ENCODE data around the gene SHROOM3.
A peak's percentile ranks its signal among the peaks of the same experiment; 100 is the strongest.

SHROOM3 gene

GRCh38 chr4:76658231-76659102, 223.4 kb downstream of the SHROOM3 start:
- Histone ChIP-seq H3K27ac (ENCODE audit: low read depth in 2 of 2, low read length in 2 of 2) (no peak overlapping the region), H3K9me3 (ENCODE audit: control insufficient read depth in 2 of 2, low read length in 2 of 2) (no peaks in the 10 kb centered on the region), H3K4me3 (ENCODE audit: low read length in 2 of 2) (no peak overlapping the region), H3K27me3 (ENCODE audit: control insufficient read depth in 2 of 2, insufficient read depth in 2 of 2, low read length in 2 of 2) (no peaks in the 10 kb centered on the region), H3K9ac (ENCODE audit: low read depth in 1 of 2, low read length in 2 of 2) (no peak overlapping the region), H3K36me3 (ENCODE audit: control insufficient read depth in 2 of 2, insufficient read depth in 2 of 2, low read length in 2 of 2) (no peaks in the 10 kb centered on the region), H3K4me1 (ENCODE audit: control insufficient read depth in 2 of 2, insufficient read depth in 2 of 2, low read length in 2 of 2) (peaks cover 2 to 5% of the 10 kb centered on the region in 2 donors)

DNA sequence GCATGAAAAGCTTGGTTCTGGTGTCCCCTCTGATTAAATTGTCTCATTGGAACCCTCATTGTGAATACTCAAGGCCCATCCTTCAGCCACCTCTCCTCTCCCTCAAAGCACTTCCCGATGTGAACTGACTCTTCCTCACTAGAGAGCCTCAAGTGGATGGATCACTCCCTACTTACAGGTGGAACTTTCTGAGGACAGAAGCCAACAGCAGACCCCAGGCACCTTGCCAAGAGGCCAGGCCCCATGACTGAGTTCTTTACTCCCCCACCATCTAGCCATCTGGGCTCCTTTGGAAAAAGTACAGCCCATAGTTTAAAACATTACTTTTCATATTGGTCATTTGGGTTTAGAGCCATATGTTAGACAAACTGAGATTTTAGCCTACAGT, 224.1 kb downstream of the SHROOM3 start:
- H3K36me3 ChIP-seq (ENCODE audit: control insufficient read depth in 2 of 2, insufficient read depth in 2 of 2, low read length in 2 of 2): no peaks in the 10 kb centered on the region
- peaks cover 8 to 10% of the 10 kb centered on the region in 2 donors for H3K4me1 ChIP-seq (ENCODE audit: control insufficient read depth in 2 of 2, insufficient read depth in 2 of 2, low read length in 2 of 2)
- no peak overlapping the region for H3K9ac ChIP-seq (ENCODE audit: low read depth in 1 of 2, low read length in 2 of 2)
- H3K4me3 ChIP-seq (ENCODE audit: low read length in 2 of 2): no peak overlapping the region
- H3K9me3 ChIP-seq (ENCODE audit: control insufficient read depth in 2 of 2, low read length in 2 of 2): no peaks in the 10 kb centered on the region
- no peaks in the 10 kb centered on the region for H3K27me3 ChIP-seq (ENCODE audit: control insufficient read depth in 2 of 2, insufficient read depth in 2 of 2, low read length in 2 of 2)
- H3K27ac ChIP-seq (ENCODE audit: low read depth in 2 of 2, low read length in 2 of 2): no peak overlapping the region

DNA sequence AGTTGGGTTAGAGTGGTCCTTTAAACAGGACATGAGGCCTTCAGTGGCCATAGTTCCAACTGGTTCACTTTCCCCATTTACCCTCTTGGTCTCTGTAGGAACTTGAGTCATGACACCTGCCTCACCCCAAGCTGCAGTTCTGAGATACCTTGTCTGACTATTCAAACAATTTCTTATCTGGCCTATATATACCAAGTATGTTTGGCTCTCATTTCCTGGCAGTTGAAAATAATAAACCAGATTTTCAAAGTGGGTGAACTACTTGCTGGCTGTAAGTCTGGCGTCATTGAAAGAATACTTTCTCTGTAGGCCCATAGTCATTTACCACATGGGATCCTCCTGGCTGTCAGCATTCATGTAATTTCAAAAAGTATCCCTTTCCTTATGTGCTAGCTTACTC, 228.8 kb downstream of the SHROOM3 start:
- Histone ChIP-seq H3K4me1 (ENCODE audit: control insufficient read depth in 2 of 2, insufficient read depth in 2 of 2, low read length in 2 of 2) (peaks cover 32 to 40% of the 10 kb centered on the region in 2 donors), H3K27me3 (ENCODE audit: control insufficient read depth in 2 of 2, insufficient read depth in 2 of 2, low read length in 2 of 2) (no peaks in the 10 kb centered on the region), H3K9me3 (ENCODE audit: control insufficient read depth in 2 of 2, low read length in 2 of 2) (no peaks in the 10 kb centered on the region), H3K36me3 (ENCODE audit: control insufficient read depth in 2 of 2, insufficient read depth in 2 of 2, low read length in 2 of 2) (no peaks in the 10 kb centered on the region), H3K4me3 (ENCODE audit: low read length in 2 of 2) (no peak overlapping the region), H3K9ac (ENCODE audit: low read depth in 1 of 2, low read length in 2 of 2) (peak overlapping the region in 1 of 2 donors; percentile 50), H3K27ac (ENCODE audit: low read depth in 2 of 2, low read length in 2 of 2) (peak overlapping the region; percentile 86 to 92)

DNA sequence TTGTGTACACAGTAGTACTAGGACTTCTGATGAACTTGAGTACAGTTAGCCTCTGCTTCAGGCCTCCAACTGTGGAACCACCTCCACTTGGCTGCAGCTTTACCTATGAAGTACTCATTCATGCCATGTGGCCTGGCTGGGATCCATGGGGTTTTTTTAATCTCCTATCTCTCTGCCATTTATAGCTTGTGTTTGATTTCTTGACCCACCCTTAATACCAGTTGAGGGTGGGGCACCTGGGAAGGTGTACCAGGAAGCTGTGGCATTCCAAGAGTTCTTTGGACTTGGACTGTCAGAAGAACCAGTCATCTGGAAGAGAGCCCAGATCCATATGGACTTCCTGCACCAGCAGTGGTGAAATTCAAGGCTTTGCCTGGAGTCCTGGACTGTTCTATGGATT, 230.1 kb downstream of the SHROOM3 start:
- Histone ChIP-seq H3K27me3 (ENCODE audit: control insufficient read depth in 2 of 2, insufficient read depth in 2 of 2, low read length in 2 of 2) (no peaks in the 10 kb centered on the region), H3K9ac (ENCODE audit: low read depth in 1 of 2, low read length in 2 of 2) (peak overlapping the region in 1 of 2 donors; percentile 57), H3K4me1 (ENCODE audit: control insufficient read depth in 2 of 2, insufficient read depth in 2 of 2, low read length in 2 of 2) (peaks cover 32 to 40% of the 10 kb centered on the region in 2 donors), H3K27ac (ENCODE audit: low read depth in 2 of 2, low read length in 2 of 2) (peak overlapping the region; percentile 86 to 92), H3K4me3 (ENCODE audit: low read length in 2 of 2) (no peak overlapping the region), H3K9me3 (ENCODE audit: control insufficient read depth in 2 of 2, low read length in 2 of 2) (no peaks in the 10 kb centered on the region), H3K36me3 (ENCODE audit: control insufficient read depth in 2 of 2, insufficient read depth in 2 of 2, low read length in 2 of 2) (no peaks in the 10 kb centered on the region)

GRCh38 chr4:76665721-76666120, 230.7 kb downstream of the SHROOM3 start:
- H3K4me1 ChIP-seq (ENCODE audit: control insufficient read depth in 2 of 2, insufficient read depth in 2 of 2, low read length in 2 of 2): peaks cover 32 to 40% of the 10 kb centered on the region in 2 donors
- no peaks in the 10 kb centered on the region for H3K36me3 ChIP-seq (ENCODE audit: control insufficient read depth in 2 of 2, insufficient read depth in 2 of 2, low read length in 2 of 2)
- H3K27me3 ChIP-seq (ENCODE audit: control insufficient read depth in 2 of 2, insufficient read depth in 2 of 2, low read length in 2 of 2): no peaks in the 10 kb centered on the region
- peak overlapping the region; percentile 42 to 57 for H3K9ac ChIP-seq (ENCODE audit: low read depth in 1 of 2, low read length in 2 of 2)
- no peaks in the 10 kb centered on the region for H3K9me3 ChIP-seq (ENCODE audit: control insufficient read depth in 2 of 2, low read length in 2 of 2)
- peak overlapping the region; percentile 86 to 92 for H3K27ac ChIP-seq (ENCODE audit: low read depth in 2 of 2, low read length in 2 of 2)
- H3K4me3 ChIP-seq (ENCODE audit: low read length in 2 of 2): no peak overlapping the region

DNA sequence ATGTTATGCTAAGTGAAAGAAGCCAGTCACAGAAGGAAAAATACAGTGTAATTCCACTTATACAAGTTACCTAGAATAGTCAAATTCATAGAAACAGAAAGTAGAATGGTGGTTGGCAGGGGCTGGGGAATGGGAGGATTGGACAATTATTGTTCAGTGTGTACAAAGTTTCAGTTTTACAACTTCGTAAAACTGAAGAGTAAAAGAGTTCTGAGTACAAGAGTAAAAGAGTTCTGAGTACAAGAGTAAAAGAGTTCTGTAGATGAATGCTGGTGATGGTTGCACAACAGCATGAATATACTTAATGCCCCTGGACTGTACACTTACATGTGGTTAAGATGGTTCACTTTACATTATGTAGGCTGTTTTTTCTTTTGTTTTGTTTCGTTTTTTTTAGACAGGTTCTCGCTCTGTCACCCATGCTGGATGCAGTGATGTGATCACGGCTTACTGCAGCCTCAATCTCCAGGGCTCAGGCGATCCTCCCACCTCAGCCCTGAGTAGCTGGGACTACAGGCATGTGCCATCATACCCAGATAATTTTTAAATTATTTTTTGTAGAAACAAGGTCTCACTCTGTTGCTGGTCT, 232.0 kb downstream of the SHROOM3 start:
- Histone ChIP-seq H3K9me3 (ENCODE audit: control insufficient read depth in 2 of 2, low read length in 2 of 2) (no peaks in the 10 kb centered on the region), H3K4me1 (ENCODE audit: control insufficient read depth in 2 of 2, insufficient read depth in 2 of 2, low read length in 2 of 2) (peaks cover 32 to 40% of the 10 kb centered on the region in 2 donors), H3K27me3 (ENCODE audit: control insufficient read depth in 2 of 2, insufficient read depth in 2 of 2, low read length in 2 of 2) (no peaks in the 10 kb centered on the region), H3K9ac (ENCODE audit: low read depth in 1 of 2, low read length in 2 of 2) (peak overlapping the region in 1 of 2 donors; percentile 51), H3K27ac (ENCODE audit: low read depth in 2 of 2, low read length in 2 of 2) (peak overlapping the region; percentile 86 to 92), H3K4me3 (ENCODE audit: low read length in 2 of 2) (peak overlapping the region in 1 of 2 donors; percentile 42), H3K36me3 (ENCODE audit: control insufficient read depth in 2 of 2, insufficient read depth in 2 of 2, low read length in 2 of 2) (no peaks in the 10 kb centered on the region)

DNA sequence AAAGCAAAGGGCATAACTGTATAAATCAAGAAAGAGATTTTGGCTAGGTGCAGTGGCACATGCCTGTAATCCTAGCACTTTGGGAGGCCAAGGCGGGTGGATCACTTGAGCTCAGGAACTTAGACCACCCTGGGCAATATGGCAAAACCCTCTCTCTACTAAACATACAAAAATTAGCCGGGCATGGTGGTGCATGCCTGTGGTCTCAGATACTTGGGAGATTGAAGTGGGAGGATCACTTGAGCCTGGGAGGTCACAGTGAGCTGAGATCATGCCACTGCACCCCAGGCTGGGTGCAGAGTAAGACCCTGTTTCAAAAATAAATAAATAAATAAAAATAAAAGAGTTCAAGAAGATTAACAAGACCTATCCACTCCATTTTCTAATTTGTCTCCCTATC, 235.6 kb downstream of the SHROOM3 start:
- H3K36me3 ChIP-seq (ENCODE audit: control insufficient read depth in 2 of 2, insufficient read depth in 2 of 2, low read length in 2 of 2): no peaks in the 10 kb centered on the region

DNA sequence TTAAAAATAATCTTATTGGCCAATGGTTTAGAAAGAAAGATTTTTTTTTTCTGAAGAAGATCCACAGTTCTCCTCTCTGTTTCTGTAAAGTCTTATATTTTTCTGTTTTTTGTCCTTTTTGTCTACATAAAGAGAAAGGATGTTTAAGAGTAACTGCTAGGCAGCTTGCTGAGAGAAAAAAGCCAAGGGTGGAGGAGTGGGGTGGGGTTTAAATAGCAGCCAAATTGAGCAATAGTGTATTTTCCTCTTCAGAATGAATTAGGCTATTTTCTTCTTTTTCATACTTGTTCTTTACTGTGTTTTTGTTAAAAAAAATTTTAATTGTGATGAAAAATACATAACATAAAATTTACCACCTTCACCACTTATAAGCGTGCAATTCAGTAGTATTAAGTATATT, 238.3 kb downstream of the SHROOM3 start:
- H3K27me3 ChIP-seq (ENCODE audit: control insufficient read depth in 2 of 2, insufficient read depth in 2 of 2, low read length in 2 of 2): no peaks in the 10 kb centered on the region
- peak overlapping the region in 1 of 2 donors; percentile 17 for H3K27ac ChIP-seq (ENCODE audit: low read depth in 2 of 2, low read length in 2 of 2)
- no peak overlapping the region for H3K4me3 ChIP-seq (ENCODE audit: low read length in 2 of 2)
- H3K9ac ChIP-seq (ENCODE audit: low read depth in 1 of 2, low read length in 2 of 2): no peak overlapping the region
- H3K36me3 ChIP-seq (ENCODE audit: control insufficient read depth in 2 of 2, insufficient read depth in 2 of 2, low read length in 2 of 2): no peaks in the 10 kb centered on the region
- no peaks in the 10 kb centered on the region for H3K9me3 ChIP-seq (ENCODE audit: control insufficient read depth in 2 of 2, low read length in 2 of 2)
- peaks cover 13 to 32% of the 10 kb centered on the region in 2 donors for H3K4me1 ChIP-seq (ENCODE audit: control insufficient read depth in 2 of 2, insufficient read depth in 2 of 2, low read length in 2 of 2)

More for the DNA sequence above, 235.6 kb downstream of the SHROOM3 start:
- H3K9me3 ChIP-seq (ENCODE audit: control insufficient read depth in 2 of 2, low read length in 2 of 2): no peaks in the 10 kb centered on the region
- no peak overlapping the region for H3K4me3 ChIP-seq (ENCODE audit: low read length in 2 of 2)
- peaks cover 20 to 32% of the 10 kb centered on the region in 2 donors for H3K4me1 ChIP-seq (ENCODE audit: control insufficient read depth in 2 of 2, insufficient read depth in 2 of 2, low read length in 2 of 2)
- H3K9ac ChIP-seq (ENCODE audit: low read depth in 1 of 2, low read length in 2 of 2): no peak overlapping the region
- no peaks in the 10 kb centered on the region for H3K27me3 ChIP-seq (ENCODE audit: control insufficient read depth in 2 of 2, insufficient read depth in 2 of 2, low read length in 2 of 2)
- no peak overlapping the region for H3K27ac ChIP-seq (ENCODE audit: low read depth in 2 of 2, low read length in 2 of 2)

DNA sequence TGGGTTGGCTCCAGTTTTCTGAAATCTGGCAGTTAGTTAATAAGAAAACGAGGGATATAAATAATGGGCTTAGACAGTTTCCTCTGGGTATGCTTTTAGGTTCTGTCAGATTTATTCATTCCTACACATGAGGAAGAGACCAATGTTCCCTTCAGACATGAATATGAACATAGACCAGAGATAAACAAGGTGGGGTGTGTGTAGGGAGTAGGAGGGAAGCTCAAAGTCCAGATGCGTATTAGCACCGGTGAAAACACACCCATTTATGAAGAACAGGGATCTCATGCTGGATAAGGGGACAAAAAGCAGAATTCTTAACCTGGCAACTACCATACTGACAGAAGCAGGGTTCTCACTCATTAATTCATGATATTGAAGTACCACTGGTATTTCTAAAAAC, 240.0 kb downstream of the SHROOM3 start:
- H3K9ac ChIP-seq (ENCODE audit: low read depth in 1 of 2, low read length in 2 of 2): peak overlapping the region; percentile 7 to 17
- peak overlapping the region; percentile 87 to 88 for H3K27ac ChIP-seq (ENCODE audit: low read depth in 2 of 2, low read length in 2 of 2)
- H3K36me3 ChIP-seq (ENCODE audit: control insufficient read depth in 2 of 2, insufficient read depth in 2 of 2, low read length in 2 of 2): no peaks in the 10 kb centered on the region
- H3K27me3 ChIP-seq (ENCODE audit: control insufficient read depth in 2 of 2, insufficient read depth in 2 of 2, low read length in 2 of 2): no peaks in the 10 kb centered on the region
- peak overlapping the region in 1 of 2 donors; percentile 3 for H3K4me3 ChIP-seq (ENCODE audit: low read length in 2 of 2)
- no peaks in the 10 kb centered on the region for H3K9me3 ChIP-seq (ENCODE audit: control insufficient read depth in 2 of 2, low read length in 2 of 2)
- peaks cover 13 to 32% of the 10 kb centered on the region in 2 donors for H3K4me1 ChIP-seq (ENCODE audit: control insufficient read depth in 2 of 2, insufficient read depth in 2 of 2, low read length in 2 of 2)

DNA sequence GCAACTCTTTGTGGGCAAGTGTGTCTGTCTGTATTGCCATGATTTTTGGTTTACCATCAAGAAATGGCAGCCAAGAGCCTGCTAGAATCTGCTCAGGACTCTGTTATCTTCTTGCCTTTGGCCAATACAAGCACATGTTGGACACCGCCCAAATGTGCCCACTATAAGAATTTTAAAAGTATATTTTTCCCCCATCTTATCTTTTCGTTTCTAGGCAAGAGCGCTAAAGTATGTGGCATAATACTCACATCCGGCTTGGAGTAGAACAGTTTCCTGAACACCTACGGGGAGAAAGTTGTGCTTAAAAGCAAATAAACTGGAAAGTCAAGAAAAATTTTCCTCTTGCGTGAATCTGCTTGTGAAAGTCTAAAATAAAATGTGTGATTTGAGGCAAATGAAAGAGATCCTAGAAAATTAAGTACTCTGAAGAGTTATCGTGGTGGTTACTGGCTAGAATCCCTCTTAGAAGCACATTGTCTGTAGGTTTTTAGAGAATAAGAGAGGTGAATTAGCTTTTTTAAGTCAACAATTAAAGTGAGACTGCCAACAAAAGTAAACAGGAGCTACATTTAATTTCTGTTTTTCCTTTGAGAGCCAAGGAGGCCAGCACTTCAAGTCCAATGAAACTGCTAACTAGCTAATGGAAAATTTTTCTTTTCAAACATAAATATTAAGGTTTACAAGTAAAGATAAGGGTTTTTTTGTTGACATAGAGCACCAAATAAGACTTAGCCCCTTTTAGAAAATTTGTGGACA, 242.7 kb downstream of the SHROOM3 start:
- H3K9me3 ChIP-seq (ENCODE audit: control insufficient read depth in 2 of 2, low read length in 2 of 2): no peaks in the 10 kb centered on the region
- H3K4me1 ChIP-seq (ENCODE audit: control insufficient read depth in 2 of 2, insufficient read depth in 2 of 2, low read length in 2 of 2): peaks cover 13 to 41% of the 10 kb centered on the region in 2 donors
- H3K4me3 ChIP-seq (ENCODE audit: low read length in 2 of 2): no peak overlapping the region
- no peaks in the 10 kb centered on the region for H3K36me3 ChIP-seq (ENCODE audit: control insufficient read depth in 2 of 2, insufficient read depth in 2 of 2, low read length in 2 of 2)
- peak overlapping the region in 1 of 2 donors; percentile 70 for H3K27ac ChIP-seq (ENCODE audit: low read depth in 2 of 2, low read length in 2 of 2)
- H3K27me3 ChIP-seq (ENCODE audit: control insufficient read depth in 2 of 2, insufficient read depth in 2 of 2, low read length in 2 of 2): no peaks in the 10 kb centered on the region
- no peak overlapping the region for H3K9ac ChIP-seq (ENCODE audit: low read depth in 1 of 2, low read length in 2 of 2)
